Measurements from ENCODE around the gene GSTCD.
"Not testable (repeated sequence)": the region's sequence is repeated elsewhere in the genome, so short reads cannot be mapped to it uniquely, and the experiment has no call there.

Gene GSTCD

GRCh38 chr4:105715692-105716278, 7.2 kb downstream of the GSTCD start:
- no peak for DNase-seq (ENCODE audit: low read depth in 3 of 3, low spot score in 1 of 3)

GRCh38 chr4:105719204-105719603, 10.6 kb downstream of the GSTCD start:
- DNase-seq (ENCODE audit: low read depth in 3 of 3, low spot score in 1 of 3) = no peak

GRCh38 chr4:105725623-105726022, 17.0 kb downstream of the GSTCD start:
- no peak for DNase-seq (ENCODE audit: low read depth in 3 of 3, low spot score in 1 of 3)

- not testable (repeated sequence) for DNase-seq (ENCODE audit: low read depth in 3 of 3, low spot score in 1 of 3)
Observed at GRCh38 chr4:105729895-105730294, 21.3 kb downstream of the GSTCD start.

- DNase-seq (ENCODE audit: low read depth in 3 of 3, low spot score in 1 of 3) = not testable (repeated sequence)
Observed at GRCh38 chr4:105735217-105735616, 26.6 kb downstream of the GSTCD start.

- no peak for DNase-seq (ENCODE audit: low read depth in 3 of 3, low spot score in 1 of 3)
Observed at GRCh38 chr4:105741548-105741947, 33.0 kb downstream of the GSTCD start.

GRCh38 chr4:105748222-105748621, 39.6 kb downstream of the GSTCD start:
- no peak for DNase-seq (ENCODE audit: low read depth in 3 of 3, low spot score in 1 of 3)

- no peak for DNase-seq (ENCODE audit: low read depth in 3 of 3, low spot score in 1 of 3)
Observed at GRCh38 chr4:105751718-105752299, 43.2 kb downstream of the GSTCD start.

- DNase-seq (ENCODE audit: low read depth in 3 of 3, low spot score in 1 of 3) = no peak
Observed at GRCh38 chr4:105753361-105753760, 44.8 kb downstream of the GSTCD start.

- DNase-seq (ENCODE audit: low read depth in 3 of 3, low spot score in 1 of 3) = no peak
Observed at GRCh38 chr4:105755375-105755774, 46.8 kb downstream of the GSTCD start.

- DNase-seq (ENCODE audit: low read depth in 3 of 3, low spot score in 1 of 3) = no peak
Observed at GRCh38 chr4:105758958-105759357, 50.4 kb downstream of the GSTCD start.

- DNase-seq (ENCODE audit: low read depth in 3 of 3, low spot score in 1 of 3) = no peak
Observed at GRCh38 chr4:105765690-105766407, 57.3 kb downstream of the GSTCD start.

GRCh38 chr4:105767579-105767978, 59.0 kb downstream of the GSTCD start:
- no peak for DNase-seq (ENCODE audit: low read depth in 3 of 3, low spot score in 1 of 3)

GRCh38 chr4:105770524-105770923, 61.9 kb downstream of the GSTCD start:
- DNase-seq (ENCODE audit: low read depth in 3 of 3, low spot score in 1 of 3) = not testable (repeated sequence)

GRCh38 chr4:105772065-105772464, 63.5 kb downstream of the GSTCD start:
- DNase-seq (ENCODE audit: low read depth in 3 of 3, low spot score in 1 of 3) = not testable (repeated sequence)

GRCh38 chr4:105775760-105776415, 67.3 kb downstream of the GSTCD start:
- not testable (repeated sequence) for DNase-seq (ENCODE audit: low read depth in 3 of 3, low spot score in 1 of 3)

GRCh38 chr4:105780176-105780575, 71.6 kb downstream of the GSTCD start:
- DNase-seq (ENCODE audit: low read depth in 3 of 3, low spot score in 1 of 3) = no peak

GRCh38 chr4:105784761-105785160, 76.2 kb downstream of the GSTCD start:
- no peak for DNase-seq (ENCODE audit: low read depth in 3 of 3, low spot score in 1 of 3)

- DNase-seq (ENCODE audit: low read depth in 3 of 3, low spot score in 1 of 3) = no peak
Observed at GRCh38 chr4:105785792-105786191, 77.2 kb downstream of the GSTCD start.

- DNase-seq (ENCODE audit: low read depth in 3 of 3, low spot score in 1 of 3) = no peak
Observed at GRCh38 chr4:105786748-105787147, 78.2 kb downstream of the GSTCD start.

- no peak for DNase-seq (ENCODE audit: low read depth in 3 of 3, low spot score in 1 of 3)
Observed at GRCh38 chr4:105797225-105797624, 88.6 kb downstream of the GSTCD start.

Measured in stimulated activated CD4-positive, alpha-beta T cell treated with anti-CD3 and anti-CD28 coated beads, TNF-alpha, amount 100 ng/mL, for 1 hour (primary cell).